Activated CD4-positive, alpha-beta T cell treated with anti-CD3 and anti-CD28 coated beads, Interleukin-2, amount 50 U/mL, for 24 hours (primary cell): ENCODE results near the gene GIT1.

Experiments used
- DNase-seq, 2 donors: peaks; one replicate each; pipeline ENCODE4 v3.0.0-alpha.2; 2020; ENCODE audit warnings: low read depth in 1 of 2, low spot score in 1 of 2

GIT1 gene, protein sequence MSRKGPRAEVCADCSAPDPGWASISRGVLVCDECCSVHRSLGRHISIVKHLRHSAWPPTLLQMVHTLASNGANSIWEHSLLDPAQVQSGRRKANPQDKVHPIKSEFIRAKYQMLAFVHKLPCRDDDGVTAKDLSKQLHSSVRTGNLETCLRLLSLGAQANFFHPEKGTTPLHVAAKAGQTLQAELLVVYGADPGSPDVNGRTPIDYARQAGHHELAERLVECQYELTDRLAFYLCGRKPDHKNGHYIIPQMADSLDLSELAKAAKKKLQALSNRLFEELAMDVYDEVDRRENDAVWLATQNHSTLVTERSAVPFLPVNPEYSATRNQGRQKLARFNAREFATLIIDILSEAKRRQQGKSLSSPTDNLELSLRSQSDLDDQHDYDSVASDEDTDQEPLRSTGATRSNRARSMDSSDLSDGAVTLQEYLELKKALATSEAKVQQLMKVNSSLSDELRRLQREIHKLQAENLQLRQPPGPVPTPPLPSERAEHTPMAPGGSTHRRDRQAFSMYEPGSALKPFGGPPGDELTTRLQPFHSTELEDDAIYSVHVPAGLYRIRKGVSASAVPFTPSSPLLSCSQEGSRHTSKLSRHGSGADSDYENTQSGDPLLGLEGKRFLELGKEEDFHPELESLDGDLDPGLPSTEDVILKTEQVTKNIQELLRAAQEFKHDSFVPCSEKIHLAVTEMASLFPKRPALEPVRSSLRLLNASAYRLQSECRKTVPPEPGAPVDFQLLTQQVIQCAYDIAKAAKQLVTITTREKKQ

DNA sequence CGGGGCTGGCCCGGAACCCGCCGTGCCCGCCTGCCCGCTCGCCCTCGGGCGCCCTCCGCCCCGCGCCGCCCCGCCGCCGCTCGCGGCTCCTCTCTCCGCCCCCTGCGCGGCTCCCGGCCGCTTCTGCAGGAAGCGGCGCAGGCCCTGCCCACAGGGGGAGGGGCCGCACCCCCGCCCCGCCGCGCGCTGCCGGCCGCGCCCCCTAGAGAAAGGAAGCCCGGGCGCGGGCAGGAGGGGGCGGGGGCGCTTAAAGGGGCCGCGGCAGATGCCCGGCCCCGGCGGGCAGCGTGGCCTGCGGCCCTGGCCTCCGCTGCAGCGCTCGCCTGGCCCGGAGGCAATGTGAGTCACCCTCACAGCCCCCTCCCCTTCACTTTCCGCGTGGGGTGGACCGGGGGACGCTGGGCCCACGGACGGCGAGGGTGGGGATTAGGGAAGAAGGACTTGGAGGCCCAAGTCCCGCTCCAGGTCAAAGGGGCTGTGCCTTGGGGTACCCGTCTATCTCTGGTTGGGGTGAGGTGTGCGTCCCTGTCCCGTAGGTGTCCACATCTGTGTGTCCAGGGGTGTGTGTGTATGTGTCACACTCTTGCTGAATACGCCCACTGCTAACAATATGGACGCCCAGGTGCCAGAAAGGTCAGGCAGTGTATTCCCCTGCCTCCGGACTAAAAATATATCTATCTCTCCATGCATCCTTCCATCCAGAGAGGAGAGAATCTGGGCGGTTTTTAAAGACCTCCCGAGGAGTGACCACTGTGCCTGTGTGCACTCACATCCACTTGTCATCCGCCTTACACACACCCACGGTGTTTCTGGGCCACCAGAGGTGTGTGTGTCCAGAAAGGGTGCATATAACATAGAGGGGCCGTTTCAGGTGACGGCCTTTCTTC, at the start of gene GIT1:
Gene GIT1, minus strand, starts transcription at position 125 of the 887 bp plus-strand sequence. CDS start 270 bp downstream, outside the sequence.
- DNase-seq: peak; percentile 58 to 67

DNA sequence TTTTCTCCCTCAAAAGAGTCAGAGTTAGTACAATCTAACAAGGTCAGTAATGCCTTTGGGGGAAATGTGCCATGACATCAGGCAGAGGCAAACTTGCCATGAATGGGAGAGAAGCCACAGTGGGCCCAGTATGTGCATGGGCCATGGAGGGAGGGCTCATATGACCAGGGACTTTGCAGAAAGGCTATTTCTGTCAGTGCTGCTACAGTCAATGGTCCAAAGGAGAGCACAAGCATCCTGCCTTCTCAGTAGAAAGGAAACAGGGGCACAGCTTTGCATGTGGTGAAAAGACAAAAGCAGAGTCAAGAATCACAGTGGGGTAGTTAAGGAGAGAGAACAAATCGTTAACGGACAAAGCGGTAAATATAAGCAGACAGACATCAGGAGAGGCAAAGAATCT, 44.4 kb upstream of the GIT1 start:
- DNase-seq: no peak

DNA sequence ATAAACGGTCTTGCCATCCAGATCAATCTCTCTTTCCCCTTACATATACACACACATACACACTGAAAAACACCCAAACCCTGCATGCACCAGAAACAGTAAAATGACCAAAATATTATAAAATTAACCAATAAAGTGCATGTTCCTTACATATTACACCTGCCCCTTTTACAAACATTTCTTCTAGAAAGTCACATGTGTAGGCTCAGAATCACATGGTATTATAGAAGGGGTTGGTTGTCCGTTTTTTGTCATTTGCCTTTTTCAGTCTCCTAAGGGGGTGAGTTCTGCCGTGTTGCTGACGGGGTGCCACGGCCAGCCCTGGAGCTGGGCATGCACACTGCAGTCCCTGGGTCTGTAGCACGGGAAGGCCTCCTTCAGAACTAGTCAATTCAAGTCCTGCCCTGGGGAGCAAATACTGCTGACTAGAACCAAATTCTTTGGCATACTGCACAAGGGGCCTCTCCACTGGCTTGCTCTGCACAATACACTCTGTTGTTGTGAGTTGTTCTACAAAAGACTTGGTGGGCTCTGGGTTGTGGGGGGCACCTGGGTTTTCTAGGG, 41.3 kb upstream of the GIT1 start:
- no peak for DNase-seq

DNA sequence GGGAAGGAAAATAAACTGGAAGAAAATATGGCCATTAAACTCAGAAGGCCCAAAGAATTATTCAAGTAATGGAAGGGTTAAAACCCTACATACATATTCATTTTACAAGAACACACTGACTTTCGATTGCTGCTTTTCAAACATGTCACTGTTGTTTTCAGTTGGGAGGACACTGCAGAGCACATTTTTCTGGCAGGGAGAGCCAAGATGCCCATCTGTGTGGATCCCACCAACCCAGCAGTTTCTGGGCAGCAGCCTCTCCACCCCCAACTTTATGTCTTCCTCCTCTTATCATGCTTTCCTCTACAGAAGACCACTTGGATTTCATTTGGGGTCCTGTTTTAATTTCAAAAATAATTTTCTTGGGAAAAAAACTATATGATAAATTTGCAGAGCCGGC, 40.4 kb upstream of the GIT1 start:
- no peak for DNase-seq

DNA sequence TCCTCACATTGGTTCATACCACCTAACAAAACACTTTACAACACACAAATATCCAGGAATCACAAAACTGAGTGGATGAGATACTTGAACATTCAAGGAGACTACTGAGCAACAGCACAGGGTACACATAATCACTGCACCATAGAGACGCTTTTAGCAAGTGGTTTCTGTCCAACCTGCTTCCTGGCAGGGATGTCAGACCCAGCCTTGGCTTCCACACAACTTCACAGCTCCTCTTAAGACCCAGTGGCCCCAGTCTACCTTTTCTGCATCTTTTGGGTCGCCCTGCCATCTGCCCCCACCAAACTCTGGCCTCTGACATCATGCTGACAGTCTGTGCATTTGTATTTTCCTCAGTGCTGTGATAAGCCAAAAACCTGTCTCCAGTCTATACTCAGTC, 39.2 kb upstream of the GIT1 start:
- DNase-seq: no peak

DNA sequence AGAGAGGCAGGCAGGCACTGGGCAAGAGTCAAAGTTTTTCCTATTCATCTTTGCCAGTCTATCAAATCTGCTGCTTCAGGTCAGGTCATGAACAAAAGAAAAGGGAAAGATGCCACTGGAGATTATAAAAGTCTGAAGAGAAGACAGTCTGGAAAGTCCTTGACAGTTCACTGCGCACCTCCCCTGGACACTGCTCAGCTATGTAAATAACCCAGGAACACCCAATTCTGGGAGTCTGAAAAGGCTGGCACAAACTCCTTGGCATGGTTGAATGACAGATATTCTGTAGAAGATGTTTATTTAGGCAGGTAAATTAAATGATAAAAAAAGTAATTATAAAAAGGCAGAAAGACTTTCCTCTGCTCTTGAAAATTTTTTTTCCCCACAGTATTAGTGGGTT, 38.5 kb upstream of the GIT1 start:
- no peak for DNase-seq

DNA sequence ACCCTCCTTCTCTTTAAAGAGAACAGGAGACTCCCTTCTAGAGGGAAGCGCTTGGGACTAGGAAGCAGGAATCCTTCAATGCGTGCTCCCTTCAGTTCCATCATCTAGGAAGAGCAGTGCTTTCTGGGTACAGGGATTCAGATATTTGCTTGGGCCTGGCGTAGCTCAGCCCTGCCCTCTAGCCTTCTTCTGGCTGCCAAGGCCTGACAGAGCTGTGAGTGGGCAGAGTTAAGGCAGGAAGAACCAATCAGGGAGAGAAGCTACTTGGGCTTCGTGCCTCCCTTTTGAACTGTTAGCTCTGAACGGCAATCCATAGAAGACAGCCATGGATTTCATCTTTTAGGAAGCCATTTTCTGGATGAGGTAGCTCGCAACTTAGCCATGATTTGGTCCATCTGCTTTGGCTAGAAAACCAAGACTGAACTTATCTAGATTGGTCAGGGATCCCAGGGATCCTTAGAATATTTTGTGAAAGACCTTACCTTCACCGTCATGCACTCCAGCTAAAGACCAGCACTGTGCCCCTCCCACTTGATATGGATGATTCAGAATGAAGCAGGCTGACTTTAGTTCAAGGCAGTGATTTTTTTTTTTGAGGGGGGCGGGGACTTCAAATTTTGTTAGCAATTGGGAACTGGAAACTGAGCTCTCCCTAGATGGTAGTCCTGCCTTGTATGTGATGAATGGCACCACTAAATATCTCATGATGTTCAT, 35.7 kb upstream of the GIT1 start:
- no peak for DNase-seq

DNA sequence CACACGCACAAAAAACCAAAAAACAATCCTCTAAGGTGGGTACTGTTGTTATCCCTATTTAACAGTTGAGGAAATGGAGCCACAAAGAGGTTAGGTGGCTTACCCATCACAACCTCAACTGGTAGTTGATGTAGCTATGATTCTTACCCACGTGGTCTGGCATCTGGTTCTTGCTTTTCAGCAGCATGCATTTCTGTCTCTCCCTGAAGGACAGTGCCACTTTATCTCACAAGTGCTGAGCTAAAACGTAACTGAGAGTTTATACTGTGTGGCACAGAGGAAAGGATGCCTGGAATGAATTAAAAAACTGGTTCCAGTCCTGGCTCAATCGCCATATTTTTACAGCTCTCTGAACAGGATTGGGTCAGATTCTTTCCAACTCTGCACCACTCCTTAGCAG, 35.1 kb upstream of the GIT1 start:
- no peak for DNase-seq

DNA sequence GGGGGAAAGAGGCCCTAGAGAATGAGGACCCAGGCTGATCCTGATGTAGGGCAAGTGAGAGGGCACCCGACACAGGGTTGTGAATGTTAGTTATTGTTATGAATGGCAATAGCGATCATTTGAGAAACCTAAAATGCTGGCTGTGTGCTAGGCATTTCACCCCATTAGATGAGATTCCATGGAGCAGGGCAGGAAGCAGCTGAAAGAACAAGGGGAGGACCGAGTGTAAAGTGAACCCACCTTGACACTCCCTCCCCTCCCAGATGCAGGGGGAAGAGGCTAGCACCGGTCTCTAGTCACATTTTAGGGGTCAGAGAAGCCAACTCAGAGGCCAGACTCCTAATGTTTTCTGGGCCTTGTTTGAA, 33.8 kb upstream of the GIT1 start:
- DNase-seq: no peak

DNA sequence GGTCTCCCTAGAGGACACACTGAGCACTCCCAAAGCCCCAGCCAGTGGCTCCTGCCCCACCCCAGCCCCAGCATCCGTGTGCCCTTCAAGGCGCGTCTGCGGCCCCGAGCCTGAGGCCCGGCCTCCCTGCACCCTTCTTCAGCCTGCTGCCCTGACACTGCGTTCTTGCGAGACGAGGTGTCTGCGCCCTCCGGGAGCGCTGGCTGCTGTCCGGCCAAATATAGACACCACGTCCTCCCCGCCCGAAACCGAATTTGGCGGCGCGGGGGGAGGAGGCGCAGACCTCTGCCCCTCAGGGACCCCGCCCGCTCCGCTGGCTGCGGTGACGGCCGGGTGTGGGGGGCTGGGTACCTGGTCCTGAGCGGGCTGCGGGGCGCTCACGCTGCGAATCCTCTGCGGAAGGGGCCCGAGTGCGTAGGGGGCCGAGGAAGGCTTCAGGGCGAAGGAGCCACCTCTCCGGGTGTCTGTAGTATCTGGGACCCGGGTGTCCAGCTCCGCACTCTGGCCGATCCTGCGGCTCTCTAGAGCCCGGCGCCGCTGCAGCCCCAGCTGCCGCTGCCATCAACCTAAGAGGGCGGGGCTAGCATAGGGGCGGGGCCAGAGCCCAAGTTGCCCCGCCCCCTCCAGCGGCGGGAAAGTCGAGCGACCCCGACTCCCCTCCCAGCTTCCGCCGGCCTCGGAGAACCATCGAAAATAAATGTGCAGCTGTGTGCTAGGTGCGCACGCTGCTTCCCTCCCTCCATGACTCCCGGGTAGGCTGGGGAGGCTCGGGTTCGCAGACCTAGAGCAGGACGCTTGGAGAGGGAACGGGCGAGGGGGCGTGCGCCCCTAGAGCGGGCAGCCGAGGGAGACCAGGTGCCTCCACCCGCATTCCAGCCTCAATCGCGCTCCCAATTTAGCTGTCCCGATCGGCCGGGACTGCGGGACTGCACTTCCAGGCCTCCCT, 33.2 kb upstream of the GIT1 start, which contains the start of gene CORO6:
Gene CORO6, minus strand, starts transcription at position 576 of the 946 bp plus-strand sequence. CDS start 1,491 bp downstream, outside the sequence.
- peak in 1 of 2 donors; percentile 36 for DNase-seq

DNA sequence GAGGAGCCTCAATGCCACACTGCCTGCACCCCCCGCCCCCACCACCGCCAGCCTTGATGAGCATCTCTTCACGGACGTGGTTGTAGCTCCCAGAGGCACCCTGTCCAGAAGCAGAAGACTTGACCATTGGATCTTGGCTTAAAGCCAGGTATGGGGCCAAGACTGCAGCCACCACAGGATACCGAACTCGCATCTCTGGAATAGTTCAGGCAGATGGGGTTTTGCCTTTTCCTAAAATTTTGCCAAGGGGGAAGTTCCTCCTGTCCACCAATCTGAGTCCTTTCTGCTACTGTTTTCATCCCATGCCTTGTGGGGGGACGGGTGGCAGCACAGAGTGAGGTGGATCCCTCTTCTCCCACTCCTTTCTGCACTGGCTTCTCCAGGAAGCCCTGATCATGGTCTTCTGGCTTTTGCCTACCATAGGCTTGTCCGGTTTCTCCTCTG, 32.3 kb upstream of the GIT1 start:
- no peak for DNase-seq

DNA sequence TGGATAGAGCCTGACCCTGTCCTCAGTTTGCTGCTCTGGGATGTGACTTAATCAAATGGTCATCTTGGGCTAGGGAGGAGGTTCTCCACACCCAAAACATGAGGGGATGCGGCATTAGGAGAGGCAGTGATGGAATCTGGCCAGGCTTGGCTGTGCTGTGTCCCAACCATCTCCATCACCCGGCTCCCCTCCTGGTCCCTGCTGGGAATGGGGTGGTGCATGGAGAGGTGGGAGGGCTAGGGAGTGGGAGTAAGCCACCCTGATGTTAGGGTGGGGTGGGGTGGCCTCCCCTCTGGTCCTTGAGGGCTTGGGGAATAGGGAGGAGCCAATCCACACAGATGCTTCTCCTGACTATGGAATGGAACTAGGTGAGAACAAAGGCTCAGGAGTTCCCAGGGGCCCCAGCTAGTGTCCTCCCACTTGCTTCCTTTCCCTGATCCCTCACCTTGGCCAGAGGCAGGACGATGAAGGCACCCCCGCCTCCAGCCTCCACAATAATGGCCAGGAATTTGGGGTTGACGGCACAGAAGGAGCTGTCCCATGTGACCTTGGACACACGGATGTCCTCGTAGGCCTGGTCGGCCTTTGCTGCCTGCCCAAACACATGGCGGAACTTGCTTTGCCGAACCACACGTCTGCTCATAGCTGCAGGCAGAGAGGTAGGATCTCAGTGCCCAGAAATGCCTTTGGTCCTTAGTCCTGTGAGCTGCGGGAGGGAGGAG, 31.5 kb upstream of the GIT1 start:
- DNase-seq: no peak

DNA sequence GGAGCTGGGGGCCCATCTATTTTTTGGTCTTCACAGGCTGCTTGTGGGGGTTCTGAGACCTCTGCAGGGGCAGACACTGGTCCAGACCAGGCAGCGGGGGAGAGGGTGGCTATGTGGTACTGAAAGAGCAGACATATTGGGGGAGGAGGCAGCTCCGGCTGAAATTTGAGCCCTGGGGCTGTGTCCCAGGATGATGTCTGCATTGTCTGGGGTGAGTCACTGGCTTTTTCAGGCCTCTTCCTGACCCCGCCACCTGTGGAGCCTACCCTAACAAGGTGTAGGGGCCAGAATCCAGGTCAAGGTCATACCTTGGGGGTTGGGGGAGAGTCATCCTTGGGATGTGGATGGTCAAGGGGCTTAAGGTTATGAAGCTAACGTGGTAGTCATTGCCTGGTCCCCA, 30.8 kb upstream of the GIT1 start:
- DNase-seq: no peak

DNA sequence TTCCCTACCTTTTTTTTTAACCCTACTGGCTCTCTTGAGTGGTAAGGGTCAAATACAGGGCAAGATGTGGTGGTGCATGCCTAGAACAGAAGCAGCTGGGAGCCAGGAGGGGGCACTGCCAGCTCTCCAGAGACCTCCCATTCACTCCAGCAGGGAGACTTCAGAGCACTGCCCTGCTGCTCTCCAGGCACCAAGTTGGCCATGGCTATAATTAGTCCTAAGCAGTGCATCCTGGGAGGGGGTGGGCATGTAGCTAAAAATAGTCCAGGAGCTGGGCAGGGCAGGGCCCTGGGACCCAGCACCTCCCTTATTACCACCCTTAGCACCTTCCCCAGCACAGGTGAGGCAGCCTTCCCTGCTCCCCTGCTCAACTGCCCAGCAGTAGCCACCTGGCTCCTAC, 29.8 kb upstream of the GIT1 start:
- DNase-seq: no peak

DNA sequence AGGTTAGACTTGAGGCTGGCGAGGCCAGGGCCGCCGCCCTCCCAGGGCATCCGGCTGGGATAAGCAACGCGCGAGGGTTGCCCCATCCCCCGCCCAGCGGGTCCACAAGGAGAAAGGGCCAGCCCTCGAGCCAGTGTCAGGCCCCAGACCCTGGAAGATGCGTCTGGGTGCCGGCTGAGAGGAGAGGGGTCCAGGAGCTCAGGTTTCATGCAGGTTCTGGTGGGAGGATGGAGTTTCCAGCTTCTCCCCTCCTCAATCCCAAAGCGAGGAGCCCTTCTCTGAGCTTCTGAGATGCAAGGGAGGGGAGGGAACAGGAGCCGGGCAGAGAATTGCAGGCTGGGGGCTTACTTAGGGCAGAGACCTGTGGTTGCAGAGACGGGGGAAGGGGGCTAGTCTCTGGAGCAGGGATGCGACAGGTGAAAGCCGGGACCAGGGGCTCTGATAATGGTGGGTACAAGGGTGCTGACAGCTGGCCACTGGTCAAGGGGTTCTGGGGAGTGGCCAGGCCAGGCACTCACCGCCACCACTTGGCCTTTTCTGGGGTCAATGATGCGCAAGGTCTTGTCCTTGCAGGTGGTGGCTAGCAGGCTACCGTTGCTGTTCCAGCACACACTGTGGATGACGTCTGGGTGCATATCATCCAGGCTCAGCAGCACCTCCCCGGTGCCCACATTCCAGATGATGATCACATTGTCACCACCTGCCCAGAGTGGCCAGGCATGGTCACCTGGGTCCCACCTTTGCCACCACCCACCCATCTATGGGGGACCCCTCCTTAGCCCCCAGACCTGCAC, 29.0 kb upstream of the GIT1 start:
- DNase-seq: no peak

DNA sequence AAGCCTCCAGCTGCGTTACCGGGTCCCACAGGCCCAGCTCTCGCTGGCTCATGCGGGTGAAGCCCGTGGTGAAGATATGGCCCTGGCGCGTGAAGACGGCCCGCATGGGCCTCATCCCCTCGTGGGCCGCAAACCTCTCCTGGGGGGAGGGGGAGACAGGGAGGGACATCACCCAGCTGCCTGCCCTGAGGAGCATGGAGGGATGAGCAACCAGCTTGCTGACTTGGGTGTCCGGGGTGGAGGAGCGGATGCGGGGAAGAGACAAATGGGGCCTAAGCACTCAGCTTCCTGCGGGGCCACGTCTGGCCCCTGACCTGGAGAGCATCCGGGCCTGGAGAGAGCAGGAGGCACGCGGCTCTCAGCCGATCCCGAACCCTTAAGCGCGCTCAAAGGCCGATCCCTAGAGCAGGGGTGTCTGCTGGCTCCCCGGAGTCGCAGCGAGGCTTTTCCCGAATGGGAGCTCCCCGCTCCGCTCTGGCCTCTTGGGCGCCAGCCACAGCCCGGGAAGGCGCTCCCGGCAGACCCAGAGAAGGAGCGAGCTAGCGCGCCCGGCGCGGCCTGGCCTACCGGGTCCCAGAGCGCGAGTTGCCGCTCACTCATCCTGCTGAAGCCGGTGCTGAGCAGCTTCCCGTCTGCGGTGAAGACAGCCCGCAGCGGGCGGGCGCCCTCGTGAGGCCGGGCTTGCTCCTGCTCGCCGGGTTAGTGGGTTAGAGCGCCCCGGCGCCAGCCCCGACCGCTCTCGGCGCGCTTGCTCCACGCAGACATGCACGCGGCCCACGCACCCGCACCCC, 28.2 kb upstream of the GIT1 start:
- peak; percentile 69 to 80 for DNase-seq

DNA sequence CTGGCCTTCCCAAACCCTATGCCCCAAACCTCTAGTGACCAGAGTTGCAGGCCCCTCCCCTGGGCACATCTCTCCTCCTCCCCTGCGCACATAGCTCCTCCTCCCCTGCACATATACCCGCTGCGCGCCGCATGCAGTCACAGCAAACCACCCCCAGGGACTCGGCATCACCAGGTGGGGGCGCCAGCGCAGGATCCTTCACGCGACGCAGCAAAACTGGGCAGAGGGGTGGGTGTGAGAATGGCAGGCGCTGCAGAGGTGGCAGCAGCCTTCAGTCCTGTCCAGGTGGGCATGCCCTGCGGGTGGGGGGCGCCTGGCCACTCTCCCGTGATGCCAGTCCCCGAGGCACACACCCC, 27.7 kb upstream of the GIT1 start:
- DNase-seq: peak; percentile 83 to 88
